ENCODE results near the gene SEMA3C. TPM values are rescaled to one million over a fixed set of nuclear protein-coding genes. Genes with fewer than 3 reads are reported as not detected.
A peak's percentile ranks its signal among the peaks of the same experiment; 100 is the strongest.

The SEMA3C gene
- total RNA-seq, 6 experiments from 2014 or later = 52.4 to 74.6 (median 61.4) TPM

DNA sequence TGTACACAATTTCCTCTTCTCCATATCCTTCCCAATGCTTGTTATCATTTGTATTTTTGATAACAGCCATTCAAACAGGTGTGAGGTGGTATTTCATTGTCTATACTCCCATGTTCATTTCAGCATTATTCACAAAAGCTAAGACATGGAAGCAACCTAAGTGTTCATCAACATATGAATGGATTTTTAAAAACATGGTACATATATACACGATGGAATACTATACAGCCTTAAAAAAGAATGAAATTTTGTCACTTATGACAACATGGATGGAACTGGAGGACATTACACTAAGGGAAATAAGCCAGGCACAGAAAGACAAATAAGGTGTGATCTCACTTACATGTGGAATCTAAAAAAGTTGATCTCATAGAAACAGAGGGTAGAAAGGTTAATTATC, 109.3 kb downstream of the SEMA3C start:
- Mint-ChIP-seq H3K36me3 (ENCODE audit: low read depth) (peaks cover 38% of the 10 kb centered on the region), H3K4me3 (no peak overlapping the region), H3K27ac (peak overlapping the region; percentile 93), H3K27me3 (ENCODE audit: insufficient read depth) (peaks cover 3% of the 10 kb centered on the region), H3K9me3 (peaks cover 4% of the 10 kb centered on the region), H3K4me1 (ENCODE audit: low read depth) (peaks cover 59% of the 10 kb centered on the region)
- TF ChIP-seq, protein P1, sequence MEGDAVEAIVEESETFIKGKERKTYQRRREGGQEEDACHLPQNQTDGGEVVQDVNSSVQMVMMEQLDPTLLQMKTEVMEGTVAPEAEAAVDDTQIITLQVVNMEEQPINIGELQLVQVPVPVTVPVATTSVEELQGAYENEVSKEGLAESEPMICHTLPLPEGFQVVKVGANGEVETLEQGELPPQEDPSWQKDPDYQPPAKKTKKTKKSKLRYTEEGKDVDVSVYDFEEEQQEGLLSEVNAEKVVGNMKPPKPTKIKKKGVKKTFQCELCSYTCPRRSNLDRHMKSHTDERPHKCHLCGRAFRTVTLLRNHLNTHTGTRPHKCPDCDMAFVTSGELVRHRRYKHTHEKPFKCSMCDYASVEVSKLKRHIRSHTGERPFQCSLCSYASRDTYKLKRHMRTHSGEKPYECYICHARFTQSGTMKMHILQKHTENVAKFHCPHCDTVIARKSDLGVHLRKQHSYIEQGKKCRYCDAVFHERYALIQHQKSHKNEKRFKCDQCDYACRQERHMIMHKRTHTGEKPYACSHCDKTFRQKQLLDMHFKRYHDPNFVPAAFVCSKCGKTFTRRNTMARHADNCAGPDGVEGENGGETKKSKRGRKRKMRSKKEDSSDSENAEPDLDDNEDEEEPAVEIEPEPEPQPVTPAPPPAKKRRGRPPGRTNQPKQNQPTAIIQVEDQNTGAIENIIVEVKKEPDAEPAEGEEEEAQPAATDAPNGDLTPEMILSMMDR (IDR thresholded peaks at IDR 0.05) = no peak
- no peak for DNase-seq

DNA sequence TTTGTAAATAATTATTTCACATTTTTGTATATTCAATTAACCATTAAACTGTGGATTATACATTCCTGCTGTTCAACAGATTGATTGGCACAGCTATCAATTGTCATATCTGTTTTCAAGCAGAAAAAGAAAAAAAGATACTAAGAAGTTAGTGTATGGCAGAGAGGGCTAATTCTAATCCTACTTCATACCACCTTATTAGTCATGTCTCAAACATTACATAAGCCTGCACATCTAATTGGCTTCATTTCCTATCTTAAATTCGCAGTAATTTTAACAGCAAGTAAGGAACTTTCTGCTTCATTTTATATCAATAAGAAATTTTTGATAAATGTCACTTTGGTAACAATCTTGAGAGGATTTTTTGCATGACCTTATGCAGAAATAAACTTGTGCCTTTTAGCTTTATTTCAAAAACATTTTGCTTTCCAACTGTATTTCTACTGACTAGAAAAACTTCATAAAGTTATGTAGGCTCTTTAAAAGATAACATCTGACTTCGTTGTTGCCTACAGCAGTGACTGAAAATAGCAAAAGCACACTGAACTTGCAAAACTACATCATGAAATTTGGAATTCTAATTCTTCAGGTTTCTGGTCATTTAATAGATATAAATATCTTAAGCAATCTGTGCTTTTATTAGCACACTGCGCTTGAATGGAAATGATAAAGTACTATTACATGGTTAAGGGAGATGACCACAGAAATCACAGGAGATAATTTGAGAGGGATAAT, 111.5 kb downstream of the SEMA3C start:
- Mint-ChIP-seq H3K9me3 (peaks cover 4% of the 10 kb centered on the region), H3K27ac (peak overlapping the region; percentile 73), H3K27me3 (ENCODE audit: insufficient read depth) (peaks cover 3% of the 10 kb centered on the region), H3K36me3 (ENCODE audit: low read depth) (peaks cover 31% of the 10 kb centered on the region), H3K4me3 (peak overlapping the region; percentile 57), H3K4me1 (ENCODE audit: low read depth) (peaks cover 55% of the 10 kb centered on the region)
- peak; percentile 41 for DNase-seq
- TF ChIP-seq, protein P1 (IDR thresholded peaks at IDR 0.05) = no peak

DNA sequence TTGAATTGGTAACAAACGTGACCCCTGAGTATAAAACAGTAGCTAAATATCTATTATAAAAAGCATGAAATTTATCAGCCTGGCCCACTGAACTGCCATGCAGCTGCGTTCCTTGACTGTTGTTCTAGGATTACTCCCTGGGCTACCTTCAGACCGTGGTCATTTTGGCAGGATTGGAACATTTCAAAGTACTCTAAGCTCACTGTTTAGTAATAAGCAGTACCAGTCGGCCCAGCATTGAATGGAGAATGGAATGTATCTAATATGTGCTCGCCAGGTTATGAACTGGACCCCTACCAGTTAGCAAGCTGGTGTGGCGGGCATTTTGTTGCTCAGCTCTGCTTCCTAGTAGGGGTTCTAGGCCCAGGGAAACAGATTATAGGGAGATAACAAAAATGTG, 112.2 kb downstream of the SEMA3C start:
- Mint-ChIP-seq H3K4me3 (peak overlapping the region; percentile 42), H3K36me3 (ENCODE audit: low read depth) (peaks cover 31% of the 10 kb centered on the region)

DNA sequence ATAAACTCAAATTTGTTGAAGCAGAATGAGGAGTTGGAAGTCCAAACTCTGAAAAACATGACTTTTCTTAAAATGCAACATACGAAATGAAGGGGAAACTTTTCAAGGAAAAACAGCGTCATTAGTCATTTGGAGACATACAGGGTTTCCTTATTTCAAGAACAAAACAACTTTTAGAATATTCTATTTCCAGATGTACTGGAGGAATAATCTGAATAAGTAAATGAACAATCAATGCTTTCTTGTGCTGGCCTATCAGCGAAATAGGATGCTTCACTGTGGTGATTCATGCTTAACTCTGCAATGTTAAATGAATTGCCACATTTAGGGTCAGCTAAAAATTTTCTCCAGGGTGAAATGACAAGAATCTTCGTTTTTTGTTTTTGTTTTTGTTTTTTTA, 114.3 kb downstream of the SEMA3C start:
- no peak overlapping the region for H3K27ac Mint-ChIP-seq
- peaks cover 3% of the 10 kb centered on the region for H3K27me3 Mint-ChIP-seq (ENCODE audit: insufficient read depth)
- no peak overlapping the region for H3K4me3 Mint-ChIP-seq
- H3K36me3 Mint-ChIP-seq (ENCODE audit: low read depth) = peaks cover 20% of the 10 kb centered on the region
- no peak for DNase-seq
- TF ChIP-seq, protein P1 (IDR thresholded peaks at IDR 0.05) = no peak
- peaks cover 44% of the 10 kb centered on the region for H3K4me1 Mint-ChIP-seq (ENCODE audit: low read depth)
- H3K9me3 Mint-ChIP-seq = peaks cover 2% of the 10 kb centered on the region

More for the DNA sequence above, 112.2 kb downstream of the SEMA3C start:
- DNase-seq = no peak
- H3K9me3 Mint-ChIP-seq = peaks cover 4% of the 10 kb centered on the region
- TF ChIP-seq, protein P1 (IDR thresholded peaks at IDR 0.05) = no peak
- H3K27ac Mint-ChIP-seq = peak overlapping the region; percentile 73
- H3K27me3 Mint-ChIP-seq (ENCODE audit: insufficient read depth) = peaks cover 3% of the 10 kb centered on the region
- H3K4me1 Mint-ChIP-seq (ENCODE audit: low read depth) = peaks cover 55% of the 10 kb centered on the region

DNA sequence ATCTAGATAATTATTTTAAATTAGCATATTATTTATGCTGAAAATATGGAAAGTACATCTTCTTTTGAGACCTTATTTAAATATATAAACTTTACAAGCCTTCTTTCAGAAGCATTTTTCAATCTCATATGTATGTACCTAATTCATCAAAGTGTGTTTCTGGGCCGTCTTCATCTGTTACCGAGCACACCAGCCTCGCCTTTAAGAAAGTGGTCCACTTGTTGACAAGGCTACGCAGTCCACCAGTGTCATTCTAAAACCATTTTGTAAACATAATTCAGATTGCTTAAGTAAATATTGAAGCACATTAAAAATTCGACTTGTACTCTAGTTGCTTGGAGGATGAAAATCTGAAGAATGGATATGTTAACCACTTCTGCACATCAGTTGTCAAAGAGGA, 116.3 kb downstream of the SEMA3C start:
- Mint-ChIP-seq H3K27ac (no peak overlapping the region), H3K36me3 (ENCODE audit: low read depth) (peaks cover 10% of the 10 kb centered on the region), H3K4me3 (no peak overlapping the region), H3K27me3 (ENCODE audit: insufficient read depth) (no peaks in the 10 kb centered on the region), H3K9me3 (no peaks in the 10 kb centered on the region), H3K4me1 (ENCODE audit: low read depth) (peaks cover 24% of the 10 kb centered on the region)
- TF ChIP-seq, protein P1 (IDR thresholded peaks at IDR 0.05) = no peak
- DNase-seq = no peak

Data from HFFc6 (cell line).